ENCODE measurements around the gene RITA1. TPM values are rescaled to one million over a fixed set of nuclear protein-coding genes. Genes with fewer than 3 reads are reported as not detected.

Gene RITA1
- total RNA-seq: 10.1 TPM
- polyA plus RNA-seq: 10 to 100 TPM; 20.4 to 38.3 (median 24.2) TPM

- no peaks in the 10 kb centered on the region for H3K9me3 Mint-ChIP-seq
- H3K4me1 Mint-ChIP-seq: peaks cover 6 to 61% (median 24%) of the 10 kb centered on the region in 4 donors
- H3K9me3 ChIP-seq (ENCODE audit: control insufficient read depth in 2 of 2, low read length in 2 of 2): no peaks in the 10 kb centered on the region
- peak within 1 kb of the TSS; percentile 95 for H3K27ac ChIP-seq (ENCODE audit: insufficient read depth, low read length, poor library complexity, severe bottlenecking)
- H3K27me3 Mint-ChIP-seq: no peaks in the 10 kb centered on the region
- H3K27ac Mint-ChIP-seq: peak within 1 kb of the TSS; percentile 95 to 96 (median 96)
- ATAC-seq (ENCODE audit: low read depth in 2 of 2): peak; percentile 62 to 64
- peak within 1 kb of the TSS; percentile 92 for H3K4me3 ChIP-seq (ENCODE audit: low read depth, low read length)
- peak within 1 kb of the TSS; percentile 90 to 97 (median 96) for H3K4me3 Mint-ChIP-seq
- H3K36me3 ChIP-seq (ENCODE audit: control insufficient read depth, insufficient read depth, low read length): peaks cover 15% of the 10 kb centered on the region
- peak; percentile 70 to 89 (median 84) for DNase-seq
- H3K36me3 Mint-ChIP-seq: no peaks in the 10 kb centered on the region
- H3K27me3 ChIP-seq (ENCODE audit: control insufficient read depth, insufficient read depth, low read length): no peaks in the 10 kb centered on the region
- peaks cover 38% of the 10 kb centered on the region for H3K4me1 ChIP-seq (ENCODE audit: control insufficient read depth, insufficient read depth, low read length, poor library complexity, severe bottlenecking)
Observed at GRCh38 chr12:113185180-113186032, at the start of gene RITA1, which contains the start of gene DDX54. Gene RITA1, plus strand, starts transcription at chr12:113185721. Its CDS starts 1,026 bp downstream, at chr12:113186747. Gene DDX54, minus strand, starts transcription at chr12:113185478. Its CDS starts 27 bp downstream, at chr12:113185451.

- DNase-seq (peak; percentile 18 to 72 (median 60)), ATAC-seq (ENCODE audit: low read depth in 2 of 2) (peak; percentile 54 to 61)
- peak overlapping the region; percentile 26 for H3K4me3 ChIP-seq (ENCODE audit: low read depth, low read length)
- Mint-ChIP-seq H3K9me3 (no peaks in the 10 kb centered on the region), H3K36me3 (no peaks in the 10 kb centered on the region), H3K27ac (peak overlapping the region in 1 of 3 donors; percentile 94), H3K4me3 (peak overlapping the region; percentile 79 to 91 (median 89)), H3K27me3 (no peaks in the 10 kb centered on the region), H3K4me1 (peaks cover 0 to 24% (median 11%) of the 10 kb centered on the region in 4 donors)
- peak overlapping the region; percentile 57 for H3K27ac ChIP-seq (ENCODE audit: insufficient read depth, low read length, poor library complexity, severe bottlenecking)
- H3K4me1 ChIP-seq (ENCODE audit: control insufficient read depth, insufficient read depth, low read length, poor library complexity, severe bottlenecking): peaks cover 15% of the 10 kb centered on the region
- H3K9me3 ChIP-seq (ENCODE audit: control insufficient read depth in 2 of 2, low read length in 2 of 2): no peaks in the 10 kb centered on the region
- no peaks in the 10 kb centered on the region for H3K27me3 ChIP-seq (ENCODE audit: control insufficient read depth, insufficient read depth, low read length)
- no peaks in the 10 kb centered on the region for H3K36me3 ChIP-seq (ENCODE audit: control insufficient read depth, insufficient read depth, low read length)
Observed at GRCh38 chr12:113136128-113136989, 49.2 kb upstream of the RITA1 start.

GRCh38 chr12:113136990-113137511 lies 48.5 kb upstream of the RITA1 start:
- no peak for DNase-seq
- no peaks in the 10 kb centered on the region for H3K27me3 Mint-ChIP-seq
- Histone ChIP-seq H3K27ac (ENCODE audit: insufficient read depth, low read length, poor library complexity, severe bottlenecking) (no peak overlapping the region), H3K4me3 (ENCODE audit: low read depth, low read length) (no peak overlapping the region), H3K4me1 (ENCODE audit: control insufficient read depth, insufficient read depth, low read length, poor library complexity, severe bottlenecking) (peaks cover 15% of the 10 kb centered on the region), H3K27me3 (ENCODE audit: control insufficient read depth, insufficient read depth, low read length) (no peaks in the 10 kb centered on the region), H3K9me3 (ENCODE audit: control insufficient read depth in 2 of 2, low read length in 2 of 2) (no peaks in the 10 kb centered on the region), H3K36me3 (ENCODE audit: control insufficient read depth, insufficient read depth, low read length) (no peaks in the 10 kb centered on the region)
- ATAC-seq (ENCODE audit: low read depth in 2 of 2): no peak
- H3K36me3 Mint-ChIP-seq: no peaks in the 10 kb centered on the region
- peak overlapping the region in 2 of 4 donors; percentile 44 to 68 for H3K4me3 Mint-ChIP-seq
- H3K9me3 Mint-ChIP-seq: no peaks in the 10 kb centered on the region
- H3K27ac Mint-ChIP-seq: no peak overlapping the region
- H3K4me1 Mint-ChIP-seq: peaks cover 0 to 26% (median 11%) of the 10 kb centered on the region in 4 donors

GRCh38 chr12:113137861-113138783 lies 47.4 kb upstream of the RITA1 start:
- H3K4me1 ChIP-seq (ENCODE audit: control insufficient read depth, insufficient read depth, low read length, poor library complexity, severe bottlenecking): peaks cover 15% of the 10 kb centered on the region
- H3K36me3 Mint-ChIP-seq: no peaks in the 10 kb centered on the region
- H3K9me3 Mint-ChIP-seq: no peaks in the 10 kb centered on the region
- H3K27me3 Mint-ChIP-seq: no peaks in the 10 kb centered on the region
- H3K4me1 Mint-ChIP-seq: peaks cover 0 to 26% (median 11%) of the 10 kb centered on the region in 4 donors
- no peak for DNase-seq
- H3K4me3 Mint-ChIP-seq: no peak overlapping the region
- H3K27ac Mint-ChIP-seq: peak overlapping the region in 1 of 3 donors; percentile 20
- H3K36me3 ChIP-seq (ENCODE audit: control insufficient read depth, insufficient read depth, low read length): no peaks in the 10 kb centered on the region
- H3K27me3 ChIP-seq (ENCODE audit: control insufficient read depth, insufficient read depth, low read length): no peaks in the 10 kb centered on the region
- no peak overlapping the region for H3K27ac ChIP-seq (ENCODE audit: insufficient read depth, low read length, poor library complexity, severe bottlenecking)
- no peaks in the 10 kb centered on the region for H3K9me3 ChIP-seq (ENCODE audit: control insufficient read depth in 2 of 2, low read length in 2 of 2)
- no peak for ATAC-seq (ENCODE audit: low read depth in 2 of 2)
- H3K4me3 ChIP-seq (ENCODE audit: low read depth, low read length): no peak overlapping the region

GRCh38 chr12:113138826-113139225 lies 46.7 kb upstream of the RITA1 start:
- no peaks in the 10 kb centered on the region for H3K27me3 Mint-ChIP-seq
- H3K36me3 Mint-ChIP-seq: no peaks in the 10 kb centered on the region
- Histone ChIP-seq H3K4me3 (ENCODE audit: low read depth, low read length) (no peak overlapping the region), H3K9me3 (ENCODE audit: control insufficient read depth in 2 of 2, low read length in 2 of 2) (no peaks in the 10 kb centered on the region), H3K4me1 (ENCODE audit: control insufficient read depth, insufficient read depth, low read length, poor library complexity, severe bottlenecking) (peaks cover 15% of the 10 kb centered on the region), H3K36me3 (ENCODE audit: control insufficient read depth, insufficient read depth, low read length) (no peaks in the 10 kb centered on the region), H3K27ac (ENCODE audit: insufficient read depth, low read length, poor library complexity, severe bottlenecking) (no peak overlapping the region), H3K27me3 (ENCODE audit: control insufficient read depth, insufficient read depth, low read length) (no peaks in the 10 kb centered on the region)
- H3K4me1 Mint-ChIP-seq: peaks cover 0 to 26% (median 11%) of the 10 kb centered on the region in 4 donors
- no peaks in the 10 kb centered on the region for H3K9me3 Mint-ChIP-seq
- no peak for DNase-seq
- ATAC-seq (ENCODE audit: low read depth in 2 of 2): no peak
- no peak overlapping the region for H3K4me3 Mint-ChIP-seq
- H3K27ac Mint-ChIP-seq: no peak overlapping the region

- Histone ChIP-seq H3K4me3 (ENCODE audit: low read depth, low read length) (no peak overlapping the region), H3K36me3 (ENCODE audit: control insufficient read depth, insufficient read depth, low read length) (no peaks in the 10 kb centered on the region), H3K9me3 (ENCODE audit: control insufficient read depth in 2 of 2, low read length in 2 of 2) (no peaks in the 10 kb centered on the region), H3K4me1 (ENCODE audit: control insufficient read depth, insufficient read depth, low read length, poor library complexity, severe bottlenecking) (peaks cover 10% of the 10 kb centered on the region), H3K27ac (ENCODE audit: insufficient read depth, low read length, poor library complexity, severe bottlenecking) (no peak overlapping the region), H3K27me3 (ENCODE audit: control insufficient read depth, insufficient read depth, low read length) (no peaks in the 10 kb centered on the region)
- Mint-ChIP-seq H3K4me1 (peaks cover 0 to 18% (median 10%) of the 10 kb centered on the region in 4 donors), H3K27ac (peak overlapping the region in 1 of 3 donors; percentile 18), H3K4me3 (peak overlapping the region in 1 of 4 donors; percentile 27), H3K27me3 (no peaks in the 10 kb centered on the region), H3K9me3 (no peaks in the 10 kb centered on the region), H3K36me3 (no peaks in the 10 kb centered on the region)
- ATAC-seq (ENCODE audit: low read depth in 2 of 2) (no peak), DNase-seq (no peak)
Observed at GRCh38 chr12:113140706-113141105, 44.8 kb upstream of the RITA1 start.

Data from CD4-positive, CD25-positive, alpha-beta regulatory T cell (primary cell).